Natural killer cell (primary cell): ENCODE data around the gene GALNT1. TPM values are rescaled to one million over a fixed set of nuclear protein-coding genes. Genes with fewer than 3 reads are reported as not detected.

Experiments
- ATAC-seq, 3 donors: fragments of 150-1000 bp in 2 of 3; fragments of 200-7000 bp in 1 of 3; cut with Tn5 transposase; 1 replicate in 1 of 3; 2 replicates in 2 of 3; pipeline ENCODE4 v1.10.0; 2021; ENCODE audit warnings: mild to moderate bottlenecking in 2 of 3, moderate library complexity in 2 of 3
- DNase-seq, 2 donors: peaks; one replicate each; pipeline versions ENCODE4 v3.0.0 to v3.0.0-alpha.2; 2013 to 2021; ENCODE audit warnings: mixed read lengths in 1 of 2
- H3K27ac ChIP-seq: one replicate; pipeline ENCODE4 v1.5.1; 2013; ENCODE audit warnings: mild to moderate bottlenecking, low read length
- H3K27me3 ChIP-seq: one replicate; pipeline ENCODE4 v1.6.1; 2013; ENCODE audit warnings: low read length; ENCODE audit not compliant: control insufficient read depth, insufficient read depth
- H3K36me3 ChIP-seq: one replicate; pipeline ENCODE4 v1.6.1; 2013; ENCODE audit warnings: low read length; ENCODE audit not compliant: control insufficient read depth, insufficient read depth
- H3K4me1 ChIP-seq: one replicate; pipeline ENCODE4 v1.6.1; 2013; ENCODE audit warnings: low read length; ENCODE audit not compliant: control insufficient read depth, insufficient read depth
- H3K4me3 ChIP-seq: one replicate; pipeline ENCODE4 v1.5.1; 2013; ENCODE audit warnings: low read length
- H3K9me3 ChIP-seq: one replicate; pipeline ENCODE4 v1.6.1; 2013; ENCODE audit warnings: low read length; ENCODE audit not compliant: control insufficient read depth, insufficient read depth
- H3K27ac Mint-ChIP-seq, 2 donors: one replicate each; pipeline ENCODE4 v1.8.0; 2022; ENCODE audit warnings: mild to moderate bottlenecking in 2 of 2, mixed read lengths in 2 of 2, moderate library complexity in 1 of 2
- H3K27me3 Mint-ChIP-seq, 2 donors: one replicate each; pipeline ENCODE4 v1.8.0; 2022; ENCODE audit warnings: low read depth in 2 of 2, mixed read lengths in 2 of 2
- H3K36me3 Mint-ChIP-seq: one replicate; pipeline ENCODE4 v1.8.0; 2022; ENCODE audit warnings: mixed read lengths
- H3K4me1 Mint-ChIP-seq, 2 donors: one replicate each; pipeline ENCODE4 v1.8.0; 2022; ENCODE audit warnings: mixed read lengths in 2 of 2
- H3K4me3 Mint-ChIP-seq: one replicate; pipeline ENCODE4 v1.8.0; 2022; ENCODE audit warnings: mild to moderate bottlenecking, moderate library complexity, mixed read lengths
- H3K9me3 Mint-ChIP-seq, 2 donors: one replicate each; pipeline ENCODE4 v1.8.0; 2022; ENCODE audit warnings: mixed read lengths in 2 of 2
- WGBS: methylation state at CpG from one replicate; pipeline ENCODE4 v1.1.7; 2013; ENCODE audit warnings: missing lambda C conversion rate; ENCODE audit not compliant: insufficient coverage; 5-methylcytosine and 5-hydroxymethylcytosine counted together
- intact Hi-C: fragments of 100-400 bp; cut with micrococcal nuclease; formaldehyde crosslinking; loops from one replicate; pipeline ENCODE4 v1.14.2; 2022
- total RNA-seq, 4 donors: library from RNA; stranded (reverse); fragments of 120-200 nt in 1 of 4; gene quantifications; one replicate each; pipeline versions ENCODE4 v1.2.3 to v1.2.4, GENCODE V29; 2013 to 2022
- TF ChIP-seq, protein P1 (sequence below): fragments of 200-600 bp; IDR thresholded peaks from one replicate; pipeline ENCODE4 v1.8.0; 2022; ENCODE audit warnings: antibody characterized with exemption

GALNT1 gene
- total RNA-seq, 3 donors from 2014 or later (not counting 1 experiment from before 2014, with no cell fraction given) = 49.2 to 57.1 (median 50.0) TPM

DNA sequence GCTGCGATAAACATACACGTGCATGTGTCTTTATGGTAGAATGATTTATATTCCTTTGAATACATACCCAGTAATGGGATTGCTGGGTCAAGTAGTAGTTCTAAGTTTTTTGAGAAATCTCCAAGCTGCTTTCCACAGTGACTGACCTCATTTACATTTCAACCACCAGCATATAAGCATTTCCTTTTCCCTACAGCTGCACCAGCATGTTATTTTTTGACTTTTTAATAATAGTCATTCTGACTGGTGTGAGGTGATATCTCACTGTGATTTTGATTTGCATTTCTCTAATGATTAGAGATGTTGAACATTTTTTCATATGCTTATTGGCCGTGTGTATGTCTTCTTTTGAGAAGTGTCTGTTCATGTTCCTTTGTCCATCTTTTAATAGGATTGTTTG is 22.8 kb downstream of the GALNT1 start:
- Mint-ChIP-seq H3K27me3 (no peaks in the 10 kb centered on the region), H3K9me3 (peaks cover 5 to 12% of the 10 kb centered on the region in 2 donors), H3K4me1 (peaks cover 71 to 79% of the 10 kb centered on the region in 2 donors), H3K4me3 (no peak overlapping the region), H3K36me3 (peaks cover 21% of the 10 kb centered on the region), H3K27ac (no peak overlapping the region)
- Histone ChIP-seq H3K27ac (no peak overlapping the region), H3K4me1 (no peaks in the 10 kb centered on the region), H3K36me3 (no peaks in the 10 kb centered on the region), H3K9me3 (peaks cover 9% of the 10 kb centered on the region), H3K27me3 (no peaks in the 10 kb centered on the region), H3K4me3 (no peak overlapping the region)
- ATAC-seq (no peak), DNase-seq (no peak)
- WGBS = 71% methylated on average over 1 of the region's 3 CpGs
- intact Hi-C loops = no loop called here
- TF ChIP-seq, protein P1, sequence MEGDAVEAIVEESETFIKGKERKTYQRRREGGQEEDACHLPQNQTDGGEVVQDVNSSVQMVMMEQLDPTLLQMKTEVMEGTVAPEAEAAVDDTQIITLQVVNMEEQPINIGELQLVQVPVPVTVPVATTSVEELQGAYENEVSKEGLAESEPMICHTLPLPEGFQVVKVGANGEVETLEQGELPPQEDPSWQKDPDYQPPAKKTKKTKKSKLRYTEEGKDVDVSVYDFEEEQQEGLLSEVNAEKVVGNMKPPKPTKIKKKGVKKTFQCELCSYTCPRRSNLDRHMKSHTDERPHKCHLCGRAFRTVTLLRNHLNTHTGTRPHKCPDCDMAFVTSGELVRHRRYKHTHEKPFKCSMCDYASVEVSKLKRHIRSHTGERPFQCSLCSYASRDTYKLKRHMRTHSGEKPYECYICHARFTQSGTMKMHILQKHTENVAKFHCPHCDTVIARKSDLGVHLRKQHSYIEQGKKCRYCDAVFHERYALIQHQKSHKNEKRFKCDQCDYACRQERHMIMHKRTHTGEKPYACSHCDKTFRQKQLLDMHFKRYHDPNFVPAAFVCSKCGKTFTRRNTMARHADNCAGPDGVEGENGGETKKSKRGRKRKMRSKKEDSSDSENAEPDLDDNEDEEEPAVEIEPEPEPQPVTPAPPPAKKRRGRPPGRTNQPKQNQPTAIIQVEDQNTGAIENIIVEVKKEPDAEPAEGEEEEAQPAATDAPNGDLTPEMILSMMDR = no peak

DNA sequence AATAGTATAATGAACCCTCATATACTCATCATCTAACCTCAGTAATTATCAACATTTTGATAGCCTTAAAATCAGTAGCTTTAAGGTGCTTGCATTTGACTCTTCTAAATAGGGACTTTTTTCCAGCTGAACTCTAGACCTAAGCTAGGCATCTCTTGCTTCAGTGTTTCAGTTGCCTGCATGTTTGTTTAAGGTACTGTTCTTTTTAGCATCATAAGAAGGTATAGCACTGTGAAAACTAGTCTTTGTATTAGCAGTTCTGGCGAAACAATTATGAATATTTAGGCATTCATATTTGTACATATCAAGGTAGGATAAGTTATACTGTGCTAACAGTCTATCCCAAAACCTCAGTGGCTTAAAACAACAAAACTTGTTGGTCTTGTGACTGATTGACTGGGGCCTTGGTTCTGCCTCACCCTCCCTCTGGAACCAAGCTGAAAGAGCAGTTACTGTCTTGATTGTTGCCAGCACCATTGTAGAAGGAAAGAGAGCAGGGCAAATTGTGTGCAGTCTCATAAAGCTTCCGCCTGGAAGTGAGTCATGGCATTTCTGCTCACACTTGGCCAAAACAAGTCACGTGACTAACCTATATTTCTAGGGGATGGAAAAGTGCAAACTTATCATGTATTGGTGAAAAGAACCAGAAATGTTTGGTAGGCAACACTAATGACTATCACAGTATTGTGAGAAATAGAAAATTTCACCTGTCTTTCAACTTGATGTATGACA is 24.3 kb downstream of the GALNT1 start:
- Mint-ChIP-seq H3K9me3 (peaks cover 5 to 12% of the 10 kb centered on the region in 2 donors), H3K4me3 (peak overlapping the region; percentile 49), H3K27me3 (no peaks in the 10 kb centered on the region), H3K4me1 (peaks cover 64 to 67% of the 10 kb centered on the region in 2 donors), H3K36me3 (peaks cover 19% of the 10 kb centered on the region), H3K27ac (peak overlapping the region; percentile 70 to 75)
- Histone ChIP-seq H3K4me3 (no peak overlapping the region), H3K27me3 (no peaks in the 10 kb centered on the region), H3K4me1 (no peaks in the 10 kb centered on the region), H3K36me3 (no peaks in the 10 kb centered on the region), H3K9me3 (peaks cover 9% of the 10 kb centered on the region), H3K27ac (no peak overlapping the region)
- ATAC-seq (peak in 2 of 3 donors; percentile 45 to 75), DNase-seq (no peak)
- TF ChIP-seq, protein P1 = no peak
- intact Hi-C loops = no loop called here
- 73% methylated on average over 2 of the region's 3 CpGs for WGBS

DNA sequence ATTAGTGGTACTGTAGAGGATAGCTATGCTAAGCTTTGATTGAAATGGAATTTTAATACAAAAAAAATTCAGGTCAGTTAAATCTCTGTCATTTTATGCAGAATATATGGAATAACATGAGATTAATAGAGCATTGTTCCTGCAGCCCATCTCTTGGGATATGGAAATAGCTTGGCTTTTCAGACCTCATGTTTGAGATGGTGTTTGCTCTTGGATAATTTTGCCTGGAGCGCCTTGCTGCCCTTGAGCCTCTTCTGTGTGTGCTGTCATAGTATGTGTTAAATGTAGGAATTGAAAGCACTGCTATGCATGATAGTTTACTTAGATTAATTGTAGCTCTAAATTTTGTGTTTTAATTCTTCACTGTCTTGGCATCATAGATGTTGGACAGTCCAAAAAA is 27.7 kb downstream of the GALNT1 start:
- H3K36me3 ChIP-seq = no peaks in the 10 kb centered on the region
- H3K27ac Mint-ChIP-seq = no peak overlapping the region
- no peaks in the 10 kb centered on the region for H3K4me1 ChIP-seq
- DNase-seq = no peak
- H3K27me3 ChIP-seq = no peaks in the 10 kb centered on the region
- no peaks in the 10 kb centered on the region for H3K9me3 Mint-ChIP-seq
- no peak overlapping the region for H3K4me3 Mint-ChIP-seq
- ATAC-seq = no peak
- TF ChIP-seq, protein P1 = no peak
- H3K4me1 Mint-ChIP-seq = peaks cover 42 to 58% of the 10 kb centered on the region in 2 donors
- no peaks in the 10 kb centered on the region for H3K27me3 Mint-ChIP-seq
- H3K36me3 Mint-ChIP-seq = no peaks in the 10 kb centered on the region
- no peak overlapping the region for H3K4me3 ChIP-seq
- 91% methylated on average over 1 of the region's 1 CpG for WGBS
- H3K27ac ChIP-seq = no peak overlapping the region
- no peaks in the 10 kb centered on the region for H3K9me3 ChIP-seq
- intact Hi-C loops = no loop called here

DNA sequence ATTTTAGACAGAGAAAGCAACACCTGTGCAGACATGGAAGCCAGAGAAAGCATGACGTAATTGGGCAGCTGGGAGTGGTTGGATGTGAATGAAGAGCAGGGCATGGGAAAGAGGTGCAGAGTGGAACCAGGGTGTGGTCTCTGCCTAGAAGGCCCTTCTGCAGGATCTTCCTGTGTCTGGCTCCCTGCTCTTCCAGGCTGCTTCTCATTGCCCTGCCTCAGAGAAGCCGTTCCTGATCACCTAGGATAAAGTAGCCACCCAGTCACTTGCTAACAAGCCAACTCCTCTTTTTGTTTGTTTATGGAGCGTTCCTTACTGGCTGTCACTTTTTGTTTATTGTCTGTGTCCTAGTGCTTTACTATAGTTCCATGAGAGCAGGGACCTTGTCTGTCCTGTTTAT is 28.5 kb downstream of the GALNT1 start:
- H3K27me3 Mint-ChIP-seq = no peaks in the 10 kb centered on the region
- ATAC-seq = no peak
- Histone ChIP-seq H3K27ac (no peak overlapping the region), H3K36me3 (no peaks in the 10 kb centered on the region), H3K9me3 (no peaks in the 10 kb centered on the region), H3K4me1 (no peaks in the 10 kb centered on the region), H3K4me3 (no peak overlapping the region), H3K27me3 (no peaks in the 10 kb centered on the region)
- H3K27ac Mint-ChIP-seq = no peak overlapping the region
- peaks cover 37 to 53% of the 10 kb centered on the region in 2 donors for H3K4me1 Mint-ChIP-seq
- no peak overlapping the region for H3K4me3 Mint-ChIP-seq
- H3K9me3 Mint-ChIP-seq = no peaks in the 10 kb centered on the region
- TF ChIP-seq, protein P1 = no peak
- 92% methylated on average over 3 of the region's 3 CpGs for whole genome bisulfite sequencing
- DNase-seq = no peak
- intact Hi-C loops = no loop called here
- H3K36me3 Mint-ChIP-seq = no peaks in the 10 kb centered on the region
